ENCODE results near the gene FREM1.

The FREM1 gene

DNA sequence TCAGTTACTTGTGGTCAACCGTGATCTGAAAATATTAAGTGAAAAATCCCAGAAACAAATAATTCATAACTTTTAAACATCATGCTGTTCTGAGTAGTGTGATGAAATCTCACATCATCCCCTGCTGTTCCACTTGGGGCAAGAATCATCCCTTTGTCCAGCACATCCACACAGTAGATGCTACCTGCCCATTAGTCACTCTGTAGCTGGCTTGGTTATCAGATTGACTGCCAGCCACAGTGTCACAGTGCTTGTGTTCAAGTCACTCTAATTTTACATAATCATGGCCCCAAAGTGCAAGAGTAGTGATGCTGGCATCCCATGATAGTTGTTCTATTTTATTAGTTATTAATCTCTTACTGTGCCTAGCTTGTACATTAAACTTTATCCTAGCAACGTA, 148.6 kb downstream of the FREM1 start:
- DNase-seq (ENCODE audit: low read depth): no peak

- DNase-seq (ENCODE audit: low read depth): no peak
These were observed 150.2 kb downstream of the FREM1 start for GRCh38 chr9:14760060-14760459.

- DNase-seq (ENCODE audit: low read depth): no peak
These were observed 153.9 kb downstream of the FREM1 start for GRCh38 chr9:14756291-14756690.

- DNase-seq (ENCODE audit: low read depth): no peak
These were observed 157.4 kb downstream of the FREM1 start for GRCh38 chr9:14752871-14753270.

DNA sequence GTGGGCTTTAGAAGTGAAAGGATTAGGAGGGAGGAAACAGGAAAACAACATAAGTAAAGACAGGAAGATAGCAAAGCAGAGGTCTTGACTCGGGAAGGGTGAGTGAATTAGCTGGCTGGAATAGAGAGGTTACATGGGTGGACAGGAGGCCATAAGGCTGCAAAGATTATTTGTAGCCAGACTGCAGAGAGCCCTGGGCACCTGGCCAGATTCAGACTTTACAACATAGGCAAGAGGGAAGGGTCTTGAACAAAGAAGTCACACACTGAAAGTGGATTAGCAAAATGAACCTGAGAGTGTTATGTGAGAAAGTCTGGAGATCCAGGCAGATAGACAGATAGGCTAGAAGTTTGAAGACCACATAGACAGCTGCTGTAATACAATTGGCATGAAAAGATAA, 158.0 kb downstream of the FREM1 start:
- no peak for DNase-seq (ENCODE audit: low read depth)

DNA sequence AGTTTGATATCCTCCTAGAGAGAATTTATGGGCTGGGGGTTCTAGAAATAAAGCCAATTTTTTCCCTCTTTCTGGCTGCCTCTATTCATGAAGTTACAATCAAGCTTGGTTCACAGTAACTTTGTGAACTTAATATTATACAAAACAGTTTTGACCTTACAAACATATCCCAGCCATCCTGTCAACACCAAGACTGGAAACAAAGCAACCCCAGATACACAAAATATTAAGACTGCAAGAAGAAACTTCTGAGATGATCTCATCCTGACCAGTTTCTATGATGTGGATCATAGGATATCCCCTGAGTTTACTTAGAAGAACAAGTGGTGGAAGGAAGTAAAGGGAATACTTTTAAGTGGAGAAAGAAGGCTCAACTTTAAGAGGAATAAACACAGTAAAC, 159.4 kb downstream of the FREM1 start:
- DNase-seq (ENCODE audit: low read depth): no peak

DNA sequence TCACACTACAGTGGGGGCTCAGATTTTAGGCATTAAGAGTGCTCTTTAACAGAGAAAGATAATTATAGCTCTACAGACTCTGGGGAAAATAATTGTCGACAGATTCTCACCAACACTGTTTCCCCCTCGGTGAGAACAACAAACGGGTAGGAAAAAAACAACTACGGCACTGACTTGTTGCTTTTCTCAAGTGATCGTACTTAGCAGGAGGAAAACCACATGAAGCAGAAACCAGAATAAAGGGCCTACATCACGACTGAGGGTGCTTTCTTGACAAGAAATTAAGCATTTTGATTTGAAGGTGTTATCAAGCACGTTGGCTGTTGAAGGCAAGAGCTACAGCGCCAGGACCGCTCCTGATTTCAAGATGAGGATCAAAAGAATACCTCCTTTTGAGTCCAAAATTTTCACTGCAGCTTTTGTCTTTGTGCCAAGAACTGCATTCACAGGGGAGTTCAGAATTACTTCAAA, 160.5 kb downstream of the FREM1 start:
- no peak for DNase-seq (ENCODE audit: low read depth)

- no peak for DNase-seq (ENCODE audit: low read depth)
These were observed 161.9 kb downstream of the FREM1 start for GRCh38 chr9:14748373-14748772.

- DNase-seq (ENCODE audit: low read depth): no peak
These were observed 163.1 kb downstream of the FREM1 start for GRCh38 chr9:14747111-14747510.

DNA sequence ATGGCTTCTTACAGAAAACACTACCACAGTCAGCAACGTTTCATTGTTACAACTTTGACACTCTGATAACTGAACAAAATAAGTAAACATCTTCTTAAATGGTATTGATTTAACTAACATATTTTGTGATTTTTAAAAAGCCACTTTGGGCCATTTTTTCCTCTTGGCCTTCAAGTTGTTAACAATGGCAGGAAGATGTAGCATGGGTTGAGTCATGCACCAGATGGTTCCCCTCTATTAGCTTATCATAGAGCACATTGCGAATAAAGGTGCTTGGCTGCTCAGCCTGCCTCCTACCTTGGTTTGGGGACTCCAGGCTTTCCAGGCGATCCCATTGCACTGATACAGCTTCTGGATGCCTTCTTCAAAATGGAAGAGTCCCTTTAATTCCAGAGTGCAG, 163.6 kb downstream of the FREM1 start:
- no peak for DNase-seq (ENCODE audit: low read depth)

GRCh38 chr9:14744768-14745167, 165.5 kb downstream of the FREM1 start:
- no peak for DNase-seq (ENCODE audit: low read depth)

DNA sequence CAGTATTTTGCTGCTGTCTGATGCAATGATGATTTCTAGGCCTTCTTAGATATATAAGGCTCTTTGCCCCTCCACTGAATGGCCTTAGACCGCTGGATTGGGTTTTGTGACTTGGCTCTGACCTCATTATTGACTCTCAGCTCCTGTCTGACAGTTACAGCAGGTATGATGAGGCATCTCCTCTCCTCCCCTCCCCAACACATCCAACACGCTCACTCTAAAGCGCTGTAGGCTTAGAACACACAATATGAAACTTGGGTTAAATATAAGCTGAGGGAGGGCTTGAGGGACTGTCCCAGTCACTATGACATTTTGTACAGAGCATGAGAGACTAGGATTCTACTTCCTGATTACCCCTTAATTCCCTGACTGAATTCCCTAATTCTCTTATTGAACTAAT, 168.9 kb downstream of the FREM1 start:
- no peak for DNase-seq (ENCODE audit: low read depth)

DNA sequence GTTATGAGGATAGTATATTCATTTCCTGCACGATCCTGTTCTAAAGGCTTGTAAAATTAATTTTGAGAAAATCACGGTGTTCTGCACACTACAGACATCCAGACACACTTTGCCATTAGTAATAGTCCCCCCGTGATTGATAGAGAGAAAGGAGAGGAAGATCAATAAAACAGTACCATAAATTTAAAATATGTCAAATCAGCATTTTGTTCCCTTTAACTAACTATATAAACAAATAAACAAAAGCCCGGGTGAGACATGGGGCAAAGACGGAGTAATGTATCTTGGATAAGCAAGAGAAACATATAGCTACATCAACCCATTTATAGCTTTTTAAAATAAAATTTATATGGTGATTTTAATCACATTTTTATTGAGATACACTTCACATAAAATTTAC, 177.1 kb downstream of the FREM1 start:
- no peak for DNase-seq (ENCODE audit: low read depth)

DNA sequence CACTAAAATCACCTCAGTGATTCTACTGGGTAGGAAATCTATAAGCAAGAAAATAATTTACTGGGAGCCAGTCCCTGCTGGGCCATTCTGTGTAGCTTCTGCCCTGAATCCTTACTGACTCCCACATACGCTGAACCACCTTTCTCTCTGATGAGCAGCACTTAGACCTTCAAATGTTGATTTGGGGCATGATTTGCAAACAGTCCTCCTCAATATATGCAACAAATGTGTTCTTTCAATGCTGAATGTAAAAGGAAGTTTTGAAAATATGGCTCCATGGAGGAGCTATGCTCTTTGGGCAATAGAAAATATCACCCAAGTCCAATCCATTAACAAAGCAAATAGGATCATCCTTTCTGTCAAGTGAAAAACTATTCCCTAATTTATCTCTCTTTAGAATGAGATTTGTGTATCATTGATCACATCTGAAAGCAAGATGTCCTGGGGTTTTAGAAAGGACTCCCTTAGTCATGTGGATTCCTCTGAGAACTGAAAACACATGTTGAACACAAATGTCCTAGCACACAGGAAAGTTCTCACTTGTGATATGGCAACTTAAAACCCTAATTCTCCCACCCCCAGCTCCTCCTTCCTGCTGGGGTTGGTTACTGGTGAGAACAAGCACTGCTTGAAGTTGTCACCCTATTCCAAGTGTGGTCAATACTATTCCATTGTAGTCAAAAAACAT, 178.8 kb downstream of the FREM1 start:
- DNase-seq (ENCODE audit: low read depth): no peak

DNA sequence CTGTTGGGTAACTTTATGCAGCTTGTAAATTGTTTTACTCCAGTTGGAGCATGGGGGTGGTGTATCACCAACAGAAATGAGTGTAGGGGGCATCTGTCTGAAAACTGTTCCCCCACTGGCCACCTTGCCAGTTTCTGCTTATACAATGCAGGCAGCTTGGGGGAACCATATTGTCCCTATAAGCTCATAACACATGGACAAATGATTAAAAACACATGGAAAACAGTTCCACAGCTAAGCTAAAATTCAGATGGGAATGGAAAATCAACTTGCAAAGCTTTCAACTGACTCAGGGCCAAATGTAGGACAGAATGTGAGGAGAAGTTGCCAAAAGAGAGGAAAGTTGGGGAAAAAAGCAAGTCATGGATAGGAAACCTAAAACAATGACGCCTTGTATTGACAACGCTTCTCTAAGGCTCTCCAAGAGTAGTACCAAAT, 179.7 kb downstream of the FREM1 start:
- DNase-seq (ENCODE audit: low read depth): no peak

GRCh38 chr9:14723301-14723700, 186.9 kb downstream of the FREM1 start:
- no peak for DNase-seq (ENCODE audit: low read depth)

DNA sequence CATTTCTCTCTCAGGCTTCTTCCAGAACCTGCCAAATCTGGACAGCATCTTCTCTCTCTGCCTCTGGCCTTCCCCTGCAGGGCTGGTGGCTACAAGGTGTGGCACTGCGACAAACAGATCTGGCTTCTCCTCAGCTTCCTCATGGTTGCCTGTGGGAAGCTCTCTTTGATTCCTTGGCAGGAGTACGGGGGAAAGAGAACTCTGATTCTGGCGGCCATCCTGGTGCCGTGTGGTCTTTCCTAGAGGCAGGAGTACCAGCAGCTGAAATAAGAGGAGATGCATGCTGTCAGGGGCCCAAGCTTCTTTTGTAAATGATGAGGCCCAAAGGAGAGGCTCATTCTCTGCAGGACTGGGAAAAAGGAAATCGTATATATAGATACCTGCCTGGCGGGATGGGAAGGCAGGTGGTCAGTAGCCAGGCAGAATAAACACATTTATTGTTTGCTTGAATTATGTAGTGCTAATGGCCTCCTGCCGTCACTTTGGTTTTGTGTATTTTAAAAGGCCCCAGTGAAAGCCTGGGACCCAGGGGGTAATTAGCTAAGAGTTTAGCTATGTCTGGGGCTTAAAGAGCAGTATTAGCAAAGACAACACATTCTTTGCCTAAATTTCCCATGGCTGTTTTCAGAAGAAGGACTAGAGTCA, 187.7 kb downstream of the FREM1 start, which contains the start of gene CER1:
CER1 (minus strand) TSS at position 343 of the 645 bp plus-strand sequence; CDS start at position 282, 61 bp downstream.
- no peak for DNase-seq (ENCODE audit: low read depth)

- no peak for DNase-seq (ENCODE audit: low read depth)
These were observed 190.9 kb downstream of the FREM1 start for GRCh38 chr9:14719231-14719923.

- DNase-seq (ENCODE audit: low read depth): no peak
These were observed 195.1 kb downstream of the FREM1 start for GRCh38 chr9:14715102-14715501.

DNA sequence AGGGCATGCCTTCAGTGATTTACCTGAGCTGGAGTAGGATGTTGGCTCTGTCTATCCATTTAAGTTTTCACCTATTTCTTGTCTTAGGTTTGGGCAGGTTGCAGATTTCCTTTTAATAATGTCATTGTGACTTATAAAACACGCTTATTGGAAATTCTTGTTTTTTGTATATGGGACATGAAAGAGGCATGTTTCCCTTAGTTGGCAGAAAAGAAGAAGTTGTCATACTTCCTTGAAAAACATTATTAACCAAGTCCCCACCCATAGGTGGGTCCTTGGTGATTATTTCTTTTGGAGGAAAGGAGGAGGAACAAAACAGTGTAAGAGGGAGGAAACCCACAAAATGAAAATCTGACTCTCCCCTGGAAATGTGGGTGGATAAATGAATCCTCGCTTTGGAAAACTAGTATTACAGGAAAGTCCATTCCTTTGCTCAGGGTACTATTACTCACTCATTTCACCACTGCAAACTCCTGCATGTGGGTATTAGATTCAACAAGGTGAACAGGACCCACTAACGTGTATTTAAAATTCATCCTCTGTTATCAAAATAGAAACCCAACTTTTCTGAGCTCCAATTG, 197.0 kb downstream of the FREM1 start:
- no peak for DNase-seq (ENCODE audit: low read depth)

DNA sequence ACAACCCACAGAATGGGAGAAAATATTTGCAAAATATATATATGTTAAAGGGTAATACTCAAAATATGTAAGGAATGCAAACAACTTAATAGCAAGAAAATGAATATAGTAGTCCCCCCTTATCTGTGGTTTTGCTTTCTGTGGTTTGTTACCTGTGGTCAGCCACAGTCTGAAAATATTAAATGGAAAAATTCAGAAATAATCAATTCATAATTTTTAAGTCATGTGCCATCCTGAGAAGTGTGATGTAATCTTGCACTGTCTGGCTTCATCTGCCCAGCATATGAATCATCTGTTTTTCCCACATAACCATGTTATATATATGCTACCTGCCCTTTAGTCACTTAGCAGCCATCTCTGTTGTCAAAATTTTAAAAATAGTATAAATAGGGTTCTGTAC, 199.4 kb downstream of the FREM1 start:
- DNase-seq (ENCODE audit: low read depth): no peak

- no peak for DNase-seq (ENCODE audit: low read depth)
These were observed 203.6 kb downstream of the FREM1 start for GRCh38 chr9:14706530-14707140.

Data from activated gamma-delta T cell treated with anti-CD3 and anti-CD28 coated beads, Interleukin-2, amount 50 U/mL, for 16 hours (primary cell).